Esophagus squamous epithelium (tissue), 4 donors: Measurements from ENCODE around the gene TSPAN11.

Experiments used
- CTCF ChIP-seq, 6 experiments: fragments of 450-650 bp in 4 of 6; fragments of 200-600 bp in 2 of 6; sonication (generic) in 2 of 6; IDR thresholded peaks; one replicate each; pipeline ENCODE4 v1.5.1; 2016 to 2019; ENCODE audit warnings: antibody characterized with exemption in 6 of 6, mild to moderate bottlenecking in 4 of 6, moderate library complexity in 4 of 6
- POLR2A ChIP-seq, 4 donors: fragments of 450-650 bp; IDR thresholded peaks; one replicate each; pipeline ENCODE4 v1.6.1; 2017; ENCODE audit warnings: antibody characterized with exemption in 4 of 4, mild to moderate bottlenecking in 4 of 4, moderate library complexity in 3 of 4

- TF ChIP-seq CTCF (IDR thresholded peaks at IDR 0.05) = no peak
- TF ChIP-seq POLR2A (IDR thresholded peaks at IDR 0.05) = no peak
These were observed 45.5 kb downstream of the TSPAN11 start for GRCh38 chr12:30972035-30972434.
